HG02884 (cell line): ENCODE results near the gene NUP58.

Experiments
- ATAC-seq: cut with Tn5 transposase; IDR thresholded peaks from one replicate; pipeline ENCODE4 v1.9.1; 2021; ENCODE audit warnings: mild to moderate bottlenecking, moderate library complexity; ENCODE audit not compliant: unreplicated experiment

The NUP58 gene

GRCh38 chr13:25375727-25376358, 74.4 kb downstream of the NUP58 start:
- ATAC-seq: no peak

GRCh38 chr13:25377244-25377962, 76.0 kb downstream of the NUP58 start:
- ATAC-seq: no peak

GRCh38 chr13:25378528-25378927, 77.1 kb downstream of the NUP58 start:
- no peak for ATAC-seq

GRCh38 chr13:25379011-25379410, 77.6 kb downstream of the NUP58 start:
- no peak for ATAC-seq

GRCh38 chr13:25380082-25380481, 78.7 kb downstream of the NUP58 start:
- no peak for ATAC-seq

GRCh38 chr13:25380741-25381324, 79.4 kb downstream of the NUP58 start:
- ATAC-seq: no peak

GRCh38 chr13:25384758-25385410, 83.5 kb downstream of the NUP58 start:
- no peak for ATAC-seq

- no peak for ATAC-seq
Measured at GRCh38 chr13:25391932-25392331, 90.5 kb downstream of the NUP58 start.
